ENCODE data around the gene PAWR. TPM values are rescaled to one million over a fixed set of nuclear protein-coding genes. Genes with fewer than 3 reads are reported as not detected.

Gene PAWR
- total and polyA plus RNA-seq, 2 experiments from 2014 or later: 149 to 180 TPM

DNA sequence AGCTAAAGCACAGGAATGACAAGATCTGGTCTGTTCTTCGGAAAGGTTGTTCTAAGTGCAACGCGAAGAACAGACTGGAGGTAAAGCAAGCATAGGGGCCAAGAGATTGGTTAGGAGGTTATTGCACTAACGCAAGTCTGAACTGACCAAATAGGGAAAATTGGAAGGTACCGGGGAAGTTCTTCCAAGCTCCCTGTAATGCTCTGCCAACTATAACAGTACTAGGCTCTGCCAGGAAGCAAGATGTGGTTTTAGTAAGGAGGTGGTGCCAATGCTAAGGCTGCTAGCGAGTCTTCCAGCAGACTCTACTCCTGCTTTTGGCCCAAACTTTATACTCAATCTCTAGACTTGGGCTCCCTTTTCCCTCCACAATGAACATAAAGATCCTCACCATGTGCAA lies 138.6 kb downstream of the PAWR start (continued):
- TF ChIP-seq, protein P1, sequence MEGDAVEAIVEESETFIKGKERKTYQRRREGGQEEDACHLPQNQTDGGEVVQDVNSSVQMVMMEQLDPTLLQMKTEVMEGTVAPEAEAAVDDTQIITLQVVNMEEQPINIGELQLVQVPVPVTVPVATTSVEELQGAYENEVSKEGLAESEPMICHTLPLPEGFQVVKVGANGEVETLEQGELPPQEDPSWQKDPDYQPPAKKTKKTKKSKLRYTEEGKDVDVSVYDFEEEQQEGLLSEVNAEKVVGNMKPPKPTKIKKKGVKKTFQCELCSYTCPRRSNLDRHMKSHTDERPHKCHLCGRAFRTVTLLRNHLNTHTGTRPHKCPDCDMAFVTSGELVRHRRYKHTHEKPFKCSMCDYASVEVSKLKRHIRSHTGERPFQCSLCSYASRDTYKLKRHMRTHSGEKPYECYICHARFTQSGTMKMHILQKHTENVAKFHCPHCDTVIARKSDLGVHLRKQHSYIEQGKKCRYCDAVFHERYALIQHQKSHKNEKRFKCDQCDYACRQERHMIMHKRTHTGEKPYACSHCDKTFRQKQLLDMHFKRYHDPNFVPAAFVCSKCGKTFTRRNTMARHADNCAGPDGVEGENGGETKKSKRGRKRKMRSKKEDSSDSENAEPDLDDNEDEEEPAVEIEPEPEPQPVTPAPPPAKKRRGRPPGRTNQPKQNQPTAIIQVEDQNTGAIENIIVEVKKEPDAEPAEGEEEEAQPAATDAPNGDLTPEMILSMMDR (conservative IDR thresholded peaks at IDR 0.05; ENCODE audit: low read depth in 2 of 2): no peak
- no peak for TF ChIP-seq STAT1 (IDR thresholded peaks at IDR 0.05; ENCODE audit: unreplicated experiment)
- TF ChIP-seq, protein P2, sequence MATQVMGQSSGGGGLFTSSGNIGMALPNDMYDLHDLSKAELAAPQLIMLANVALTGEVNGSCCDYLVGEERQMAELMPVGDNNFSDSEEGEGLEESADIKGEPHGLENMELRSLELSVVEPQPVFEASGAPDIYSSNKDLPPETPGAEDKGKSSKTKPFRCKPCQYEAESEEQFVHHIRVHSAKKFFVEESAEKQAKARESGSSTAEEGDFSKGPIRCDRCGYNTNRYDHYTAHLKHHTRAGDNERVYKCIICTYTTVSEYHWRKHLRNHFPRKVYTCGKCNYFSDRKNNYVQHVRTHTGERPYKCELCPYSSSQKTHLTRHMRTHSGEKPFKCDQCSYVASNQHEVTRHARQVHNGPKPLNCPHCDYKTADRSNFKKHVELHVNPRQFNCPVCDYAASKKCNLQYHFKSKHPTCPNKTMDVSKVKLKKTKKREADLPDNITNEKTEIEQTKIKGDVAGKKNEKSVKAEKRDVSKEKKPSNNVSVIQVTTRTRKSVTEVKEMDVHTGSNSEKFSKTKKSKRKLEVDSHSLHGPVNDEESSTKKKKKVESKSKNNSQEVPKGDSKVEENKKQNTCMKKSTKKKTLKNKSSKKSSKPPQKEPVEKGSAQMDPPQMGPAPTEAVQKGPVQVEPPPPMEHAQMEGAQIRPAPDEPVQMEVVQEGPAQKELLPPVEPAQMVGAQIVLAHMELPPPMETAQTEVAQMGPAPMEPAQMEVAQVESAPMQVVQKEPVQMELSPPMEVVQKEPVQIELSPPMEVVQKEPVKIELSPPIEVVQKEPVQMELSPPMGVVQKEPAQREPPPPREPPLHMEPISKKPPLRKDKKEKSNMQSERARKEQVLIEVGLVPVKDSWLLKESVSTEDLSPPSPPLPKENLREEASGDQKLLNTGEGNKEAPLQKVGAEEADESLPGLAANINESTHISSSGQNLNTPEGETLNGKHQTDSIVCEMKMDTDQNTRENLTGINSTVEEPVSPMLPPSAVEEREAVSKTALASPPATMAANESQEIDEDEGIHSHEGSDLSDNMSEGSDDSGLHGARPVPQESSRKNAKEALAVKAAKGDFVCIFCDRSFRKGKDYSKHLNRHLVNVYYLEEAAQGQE (IDR thresholded peaks at IDR 0.05; ENCODE audit: unreplicated experiment): no peak
- TF ChIP-seq ZNF331 (CRISPR knock-in tag; IDR thresholded peaks at IDR 0.05; ENCODE audit: low read depth): no peak
- no peak for TF ChIP-seq JUNB (IDR thresholded peaks at IDR 0.05; ENCODE audit: unreplicated experiment)
- TF ChIP-seq POLR2AphosphoS5 (IDR thresholded peaks at IDR 0.05; ENCODE audit: low read depth): no peak

DNA sequence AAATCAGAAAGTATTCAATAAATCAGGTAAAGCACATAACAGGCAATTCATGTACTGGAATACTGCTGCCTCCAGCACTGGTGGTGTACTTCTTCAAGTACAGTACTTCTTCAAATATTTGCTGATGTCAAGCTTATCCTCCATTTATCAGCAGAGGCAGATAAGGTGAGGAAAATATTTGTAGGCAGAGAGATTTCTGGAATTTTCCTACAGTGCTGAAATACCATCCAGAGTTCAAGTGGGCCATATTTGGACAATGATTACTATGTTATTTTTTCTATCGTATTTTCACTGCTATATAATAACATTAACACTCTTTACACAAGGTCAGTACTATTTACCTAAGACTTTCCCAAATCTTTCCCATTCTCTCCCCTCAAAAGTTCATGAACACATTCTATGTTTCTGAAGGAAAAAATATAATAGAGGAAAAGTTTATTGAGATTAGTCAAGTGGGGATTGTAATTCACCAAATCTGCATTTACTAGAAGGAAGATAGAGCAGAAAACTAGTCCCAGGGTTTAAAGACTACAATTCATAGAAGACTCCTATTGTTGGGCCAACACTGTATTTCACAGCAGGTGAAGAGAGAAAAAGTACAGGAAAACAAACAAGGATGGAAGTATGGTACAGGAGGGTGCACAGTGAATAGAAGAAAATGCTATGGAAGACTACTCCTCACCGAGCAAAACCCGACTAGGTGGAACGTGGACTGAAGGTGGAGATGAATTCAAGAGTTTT lies 141.1 kb downstream of the PAWR start:
- Histone ChIP-seq H3K4me3 (no peak overlapping the region), H3K4me2 (peak overlapping the region; percentile 3; the same call in 1 of the 2 replicates), H4K20me1 (replicated peaks; ENCODE audit: insufficient read depth) (no peaks in the 10 kb centered on the region), H3K27me3 (ENCODE audit: insufficient read depth) (no peaks in the 10 kb centered on the region), H2AFZ (no peak overlapping the region), H3K27ac (ENCODE audit: low read depth) (peak overlapping the region; percentile 98), H3K4me1 (ENCODE audit: insufficient read depth) (peaks cover 45% of the 10 kb centered on the region), H3F3A (replicated peaks; ENCODE audit: low read depth) (peaks cover 9% of the 10 kb centered on the region), H3K79me2 (replicated peaks; ENCODE audit: insufficient read depth) (no peaks in the 10 kb centered on the region), H3K9me2 (ENCODE audit: insufficient read depth) (no peaks in the 10 kb centered on the region), H3K36me3 (ENCODE audit: insufficient read depth) (no peaks in the 10 kb centered on the region)
- DNase-seq (ENCODE audit: low spot score): no peak
- H3K4me1 Mint-ChIP-seq: peaks cover 57% of the 10 kb centered on the region
- ATAC-seq: no peak
- H3K27me3 Mint-ChIP-seq (ENCODE audit: insufficient read depth, low read depth, poor library complexity): peaks cover 5% of the 10 kb centered on the region
- H3K4me3 Mint-ChIP-seq: no peak overlapping the region; the same call in 2 of the 3 replicates
- H3K36me3 Mint-ChIP-seq (ENCODE audit: low read depth): peaks cover 36% of the 10 kb centered on the region
- H3K27ac Mint-ChIP-seq: peak overlapping the region; percentile 99
- H3K9me3 Mint-ChIP-seq: peaks cover 13% of the 10 kb centered on the region
- no peak for TF ChIP-seq POLR2AphosphoS5 (IDR thresholded peaks at IDR 0.05; ENCODE audit: low read depth)
- TF ChIP-seq, protein P1 (conservative IDR thresholded peaks at IDR 0.05; ENCODE audit: low read depth in 2 of 2): no peak
- TF ChIP-seq, protein P3, sequence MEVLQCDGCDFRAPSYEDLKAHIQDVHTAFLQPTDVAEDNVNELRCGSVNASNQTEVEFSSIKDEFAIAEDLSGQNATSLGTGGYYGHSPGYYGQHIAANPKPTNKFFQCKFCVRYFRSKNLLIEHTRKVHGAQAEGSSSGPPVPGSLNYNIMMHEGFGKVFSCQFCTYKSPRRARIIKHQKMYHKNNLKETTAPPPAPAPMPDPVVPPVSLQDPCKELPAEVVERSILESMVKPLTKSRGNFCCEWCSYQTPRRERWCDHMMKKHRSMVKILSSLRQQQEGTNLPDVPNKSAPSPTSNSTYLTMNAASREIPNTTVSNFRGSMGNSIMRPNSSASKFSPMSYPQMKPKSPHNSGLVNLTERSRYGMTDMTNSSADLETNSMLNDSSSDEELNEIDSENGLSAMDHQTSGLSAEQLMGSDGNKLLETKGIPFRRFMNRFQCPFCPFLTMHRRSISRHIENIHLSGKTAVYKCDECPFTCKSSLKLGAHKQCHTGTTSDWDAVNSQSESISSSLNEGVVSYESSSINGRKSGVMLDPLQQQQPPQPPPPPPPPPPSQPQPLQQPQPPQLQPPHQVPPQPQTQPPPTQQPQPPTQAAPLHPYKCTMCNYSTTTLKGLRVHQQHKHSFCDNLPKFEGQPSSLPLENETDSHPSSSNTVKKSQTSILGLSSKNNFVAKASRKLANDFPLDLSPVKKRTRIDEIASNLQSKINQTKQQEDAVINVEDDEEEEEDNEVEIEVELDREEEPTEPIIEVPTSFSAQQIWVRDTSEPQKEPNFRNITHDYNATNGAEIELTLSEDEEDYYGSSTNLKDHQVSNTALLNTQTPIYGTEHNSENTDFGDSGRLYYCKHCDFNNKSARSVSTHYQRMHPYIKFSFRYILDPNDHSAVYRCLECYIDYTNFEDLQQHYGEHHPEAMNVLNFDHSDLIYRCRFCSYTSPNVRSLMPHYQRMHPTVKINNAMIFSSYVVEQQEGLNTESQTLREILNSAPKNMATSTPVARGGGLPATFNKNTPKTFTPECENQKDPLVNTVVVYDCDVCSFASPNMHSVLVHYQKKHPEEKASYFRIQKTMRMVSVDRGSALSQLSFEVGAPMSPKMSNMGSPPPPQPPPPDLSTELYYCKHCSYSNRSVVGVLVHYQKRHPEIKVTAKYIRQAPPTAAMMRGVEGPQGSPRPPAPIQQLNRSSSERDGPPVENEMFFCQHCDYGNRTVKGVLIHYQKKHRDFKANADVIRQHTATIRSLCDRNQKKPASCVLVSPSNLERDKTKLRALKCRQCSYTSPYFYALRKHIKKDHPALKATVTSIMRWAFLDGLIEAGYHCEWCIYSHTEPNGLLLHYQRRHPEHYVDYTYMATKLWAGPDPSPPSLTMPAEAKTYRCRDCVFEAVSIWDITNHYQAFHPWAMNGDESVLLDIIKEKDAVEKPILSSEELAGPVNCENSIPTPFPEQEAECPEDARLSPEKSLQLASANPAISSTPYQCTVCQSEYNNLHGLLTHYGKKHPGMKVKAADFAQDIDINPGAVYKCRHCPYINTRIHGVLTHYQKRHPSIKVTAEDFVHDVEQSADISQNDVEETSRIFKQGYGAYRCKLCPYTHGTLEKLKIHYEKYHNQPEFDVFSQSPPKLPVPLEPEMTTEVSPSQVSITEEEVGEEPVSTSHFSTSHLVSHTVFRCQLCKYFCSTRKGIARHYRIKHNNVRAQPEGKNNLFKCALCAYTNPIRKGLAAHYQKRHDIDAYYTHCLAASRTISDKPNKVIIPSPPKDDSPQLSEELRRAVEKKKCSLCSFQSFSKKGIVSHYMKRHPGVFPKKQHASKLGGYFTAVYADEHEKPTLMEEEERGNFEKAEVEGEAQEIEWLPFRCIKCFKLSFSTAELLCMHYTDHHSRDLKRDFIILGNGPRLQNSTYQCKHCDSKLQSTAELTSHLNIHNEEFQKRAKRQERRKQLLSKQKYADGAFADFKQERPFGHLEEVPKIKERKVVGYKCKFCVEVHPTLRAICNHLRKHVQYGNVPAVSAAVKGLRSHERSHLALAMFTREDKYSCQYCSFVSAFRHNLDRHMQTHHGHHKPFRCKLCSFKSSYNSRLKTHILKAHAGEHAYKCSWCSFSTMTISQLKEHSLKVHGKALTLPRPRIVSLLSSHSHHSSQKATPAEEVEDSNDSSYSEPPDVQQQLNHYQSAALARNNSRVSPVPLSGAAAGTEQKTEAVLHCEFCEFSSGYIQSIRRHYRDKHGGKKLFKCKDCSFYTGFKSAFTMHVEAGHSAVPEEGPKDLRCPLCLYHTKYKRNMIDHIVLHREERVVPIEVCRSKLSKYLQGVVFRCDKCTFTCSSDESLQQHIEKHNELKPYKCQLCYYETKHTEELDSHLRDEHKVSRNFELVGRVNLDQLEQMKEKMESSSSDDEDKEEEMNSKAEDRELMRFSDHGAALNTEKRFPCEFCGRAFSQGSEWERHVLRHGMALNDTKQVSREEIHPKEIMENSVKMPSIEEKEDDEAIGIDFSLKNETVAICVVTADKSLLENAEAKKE (CRISPR knock-in tag; IDR thresholded peaks at IDR 0.05): no peak
- no peak for TF ChIP-seq NANOG (IDR thresholded peaks at IDR 0.05; ENCODE audit: borderline replicate concordance)
- TF ChIP-seq CREB1 (CRISPR knock-in tag; IDR thresholded peaks at IDR 0.05; ENCODE audit: low read depth): no peak
- no peak for TF ChIP-seq EZH2 (IDR thresholded peaks at IDR 0.05; ENCODE audit: low read depth, unreplicated experiment)
